MV-4-11 (cell line): ENCODE measurements around the gene RGPD4.
A peak's percentile ranks its signal among the peaks of the same experiment; 100 is the strongest.
"Not testable (repeated sequence)": the region's sequence is repeated elsewhere in the genome, so short reads cannot be mapped to it uniquely, and the experiment has no call there.

ENCODE experiments used
- DNase-seq: peaks from one replicate; lab custom pipeline; 2025; lab: John Stamatoyannopoulos, UW

The RGPD4 gene

DNA sequence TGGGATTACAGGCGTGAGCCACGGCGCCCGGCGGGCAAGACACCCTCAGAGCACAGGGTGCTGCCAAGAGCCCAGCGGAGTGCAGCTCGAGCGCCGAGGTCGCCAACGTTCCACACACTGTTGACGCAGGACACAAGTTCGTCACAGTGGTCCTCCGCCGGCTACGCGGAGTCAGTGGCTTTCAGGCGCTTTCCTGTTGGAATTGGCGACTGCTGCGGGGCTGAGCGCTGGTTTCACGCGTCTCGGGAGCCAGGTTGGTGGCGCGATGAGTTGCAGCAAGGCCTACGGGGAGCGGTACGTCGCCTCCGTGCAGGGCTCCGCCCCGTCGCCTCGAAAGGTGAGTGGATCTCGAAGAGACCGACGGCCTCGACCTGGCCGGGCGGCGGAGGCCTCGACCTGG lies at the start of gene RGPD4:
RGPD4 (plus strand) TSS at position 144 of the 400 bp plus-strand sequence; CDS start at position 266, 122 bp downstream.
- DNase-seq: not testable (repeated sequence)

DNA sequence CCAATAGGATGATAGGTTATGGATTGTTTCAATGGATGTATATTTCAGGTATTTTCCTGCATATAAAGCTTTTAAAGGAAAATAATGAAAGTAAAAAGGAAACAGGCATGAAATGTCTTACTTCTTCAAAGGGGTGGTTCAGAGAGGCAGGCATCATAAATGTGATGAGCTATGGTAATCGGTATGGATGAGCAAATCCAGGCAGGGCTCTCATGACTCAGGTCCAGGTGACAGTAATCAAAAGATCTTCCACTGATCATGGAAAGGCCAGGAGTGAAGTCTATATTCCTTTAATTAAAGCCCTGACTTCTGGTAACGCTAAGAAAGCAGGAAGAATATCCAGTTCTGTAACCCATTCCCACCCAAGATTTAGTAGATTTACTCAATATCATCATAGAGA lies 48.7 kb upstream of the RGPD4 start:
- no peak for DNase-seq

GRCh38 chr2:107785756-107786155 lies 40.9 kb upstream of the RGPD4 start:
- DNase-seq: no peak

- DNase-seq: no peak
These were observed 35.9 kb upstream of the RGPD4 start for GRCh38 chr2:107790837-107791236.

GRCh38 chr2:107801498-107801897 lies 25.2 kb upstream of the RGPD4 start:
- DNase-seq: no peak

DNA sequence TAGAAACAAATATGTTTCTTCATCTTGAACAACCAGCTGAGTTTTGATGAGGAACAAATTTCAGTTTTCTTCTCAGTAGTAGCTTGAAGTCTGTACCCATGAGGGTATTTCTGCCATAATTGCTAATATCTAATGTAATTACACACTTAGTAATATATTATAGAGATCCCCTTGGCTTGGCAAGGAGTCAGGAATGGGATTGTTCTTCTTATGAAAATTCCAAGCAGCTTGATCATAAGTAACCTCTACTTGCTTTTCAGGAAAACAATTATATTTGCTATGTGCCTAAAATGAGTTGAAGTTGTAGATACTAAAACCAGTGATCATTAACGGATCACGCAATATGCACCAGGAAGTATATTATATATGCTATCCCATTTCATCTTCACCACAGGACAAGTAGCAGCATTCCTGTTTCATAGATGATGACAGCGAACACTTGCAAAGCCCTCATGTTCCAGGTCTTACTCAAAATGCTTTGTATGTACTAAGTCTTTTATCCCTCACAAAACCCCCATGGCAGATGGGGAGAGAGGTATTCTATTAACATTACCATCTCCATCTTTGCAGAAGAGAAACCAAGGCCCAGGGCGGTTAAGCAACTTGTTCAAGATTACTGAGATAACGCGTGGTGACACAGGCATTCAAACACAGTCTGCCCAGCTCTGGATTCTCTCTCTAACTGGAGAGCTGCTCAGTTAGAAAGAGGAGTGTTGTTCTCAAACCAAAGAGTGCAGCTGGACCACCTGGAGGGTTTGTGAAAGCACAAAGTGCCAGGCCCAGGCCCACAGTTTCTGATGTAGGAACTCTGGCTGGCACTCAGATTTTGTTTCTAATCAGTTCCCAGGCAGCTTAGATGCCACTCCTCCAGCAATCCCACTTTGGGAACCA lies 21.8 kb upstream of the RGPD4 start:
- no peak for DNase-seq

GRCh38 chr2:107806901-107807300 lies 19.8 kb upstream of the RGPD4 start:
- no peak for DNase-seq

DNA sequence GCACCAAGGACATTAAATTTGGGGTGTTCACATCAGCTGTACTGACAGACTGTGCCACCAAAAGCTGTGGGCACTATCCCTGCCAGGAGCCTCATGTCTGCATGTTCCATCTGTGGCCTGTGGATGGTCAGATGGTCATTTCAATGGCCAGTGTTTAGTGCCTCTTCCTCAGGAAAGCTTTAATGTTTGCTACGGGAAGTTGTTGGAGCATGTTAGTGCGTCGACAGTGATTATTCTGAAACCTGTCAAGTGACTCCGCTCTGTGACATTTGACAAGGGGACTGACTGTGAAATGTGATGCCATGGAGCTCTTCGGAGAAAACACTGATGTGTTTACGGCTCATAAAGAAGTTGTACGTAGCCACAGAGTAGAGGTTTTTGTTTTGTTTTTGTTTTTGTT lies 18.7 kb upstream of the RGPD4 start:
- no peak for DNase-seq

DNA sequence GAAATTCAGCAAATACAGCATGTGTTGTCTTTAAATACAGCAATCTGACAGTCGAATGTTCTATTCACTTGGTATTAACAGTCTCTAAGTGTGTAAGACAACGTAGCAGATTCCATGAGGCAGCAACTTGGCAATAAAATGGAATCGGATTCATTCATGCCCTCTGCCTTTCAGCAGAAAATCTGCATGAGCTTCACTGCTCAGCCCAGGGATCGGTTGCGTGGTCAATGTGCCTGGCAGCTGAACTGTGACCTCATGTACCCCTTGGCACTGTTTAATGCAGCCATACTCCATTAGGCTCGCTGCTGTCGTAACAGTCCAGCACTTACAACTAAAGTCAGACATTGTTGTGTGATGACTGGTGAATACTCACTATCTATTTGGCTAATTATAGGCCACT lies 17.7 kb upstream of the RGPD4 start:
- DNase-seq: no peak

DNA sequence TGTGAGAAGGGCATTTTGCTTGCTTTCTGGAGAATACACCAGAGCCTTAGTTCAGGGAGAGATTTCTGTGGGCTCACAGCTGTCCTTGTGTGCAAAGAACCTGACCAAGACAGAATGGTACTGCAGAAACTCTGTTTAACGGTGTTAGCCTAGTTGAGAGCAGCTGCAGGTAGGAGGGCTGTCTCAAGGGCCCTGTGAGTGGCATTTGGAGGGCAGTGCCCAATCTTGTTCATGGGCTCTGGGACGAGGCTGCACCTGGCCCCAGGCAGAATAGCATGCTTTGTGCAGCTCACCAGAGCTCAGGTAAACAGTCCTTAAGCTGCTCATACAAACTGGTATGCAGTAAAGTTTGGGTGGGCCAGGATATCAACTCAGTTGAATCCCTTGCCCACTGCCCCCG lies 16.9 kb upstream of the RGPD4 start:
- DNase-seq: no peak

GRCh38 chr2:107810734-107811133 lies 16.0 kb upstream of the RGPD4 start:
- DNase-seq: peak; percentile 6

DNA sequence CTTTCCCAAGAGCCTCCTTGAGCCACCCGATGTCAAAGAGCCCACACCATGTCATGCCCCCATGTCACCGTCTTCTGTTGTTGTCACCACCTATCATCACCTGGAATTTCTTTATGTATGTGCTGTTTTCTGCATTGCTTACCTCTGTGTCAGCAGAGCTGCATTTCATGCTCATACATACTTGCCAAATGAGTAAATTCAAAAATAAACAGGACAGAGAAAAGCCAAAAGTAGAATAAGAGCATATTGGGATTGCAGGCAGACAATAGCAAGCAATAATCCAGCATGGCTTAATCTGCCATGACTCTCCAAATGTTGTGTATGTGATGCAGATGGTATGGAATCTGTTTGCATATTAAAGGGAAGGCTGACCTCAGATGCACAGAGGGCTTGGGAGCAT lies 15.3 kb upstream of the RGPD4 start:
- no peak for DNase-seq

DNA sequence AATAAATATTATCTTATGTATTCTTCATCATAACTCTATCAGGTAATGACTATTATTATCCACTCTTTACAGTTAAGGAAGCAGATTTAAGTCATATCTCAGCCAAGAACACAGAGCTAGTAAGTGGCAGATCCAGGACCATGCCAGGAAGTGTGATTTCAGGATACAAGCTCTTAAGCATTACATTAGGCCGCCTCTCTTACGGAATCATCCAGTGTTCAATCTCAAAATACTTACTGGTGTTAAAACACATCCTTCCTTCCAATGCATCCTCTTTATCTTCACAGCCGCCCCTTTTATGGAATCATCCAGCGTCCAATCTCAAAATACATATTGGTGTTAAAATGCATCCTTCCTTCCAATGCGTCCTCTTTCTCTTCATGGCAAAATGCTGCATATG lies 14.7 kb upstream of the RGPD4 start:
- DNase-seq: no peak

DNA sequence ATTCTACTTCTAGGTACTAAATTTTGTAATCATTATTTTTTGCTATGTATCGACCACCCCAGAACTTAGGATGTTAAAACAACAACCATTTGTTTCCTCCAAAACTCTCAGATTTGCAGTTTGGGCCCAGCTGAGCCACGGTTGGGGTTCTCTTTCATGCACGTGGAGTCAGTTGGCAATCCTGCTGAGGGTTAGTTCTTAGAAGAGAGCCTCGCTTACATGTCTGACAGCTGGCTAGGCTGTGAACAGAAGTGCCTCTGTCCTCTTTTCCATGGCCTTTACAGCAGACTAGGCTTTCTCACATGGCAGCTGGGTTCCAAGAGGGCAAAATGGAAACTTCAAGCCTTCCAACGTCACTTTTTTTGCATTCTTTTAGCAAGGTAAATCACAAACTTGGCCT lies 9.3 kb upstream of the RGPD4 start:
- no peak for DNase-seq

DNA sequence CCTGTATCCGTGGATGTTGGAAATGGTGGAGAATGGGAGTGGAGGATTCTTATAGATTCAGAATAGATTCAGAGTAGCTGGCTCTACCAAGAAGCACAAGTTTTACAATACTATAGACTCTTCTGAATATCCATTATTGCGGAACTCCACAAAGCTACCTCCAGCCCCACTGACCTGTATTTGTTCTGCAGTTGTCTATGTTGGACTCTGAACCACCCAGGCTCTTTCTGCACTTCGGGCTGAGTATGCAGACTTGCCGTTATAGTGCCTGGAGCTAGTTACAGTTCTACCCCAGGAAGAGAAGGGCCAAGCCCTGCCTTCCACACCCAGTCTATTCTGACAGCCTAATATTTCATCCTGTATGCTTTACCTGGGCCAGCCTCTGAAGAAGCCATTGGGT lies 4.4 kb upstream of the RGPD4 start:
- no peak for DNase-seq

- DNase-seq: no peak
These were observed 2.1 kb upstream of the RGPD4 start for GRCh38 chr2:107824451-107825205.

GRCh38 chr2:107825206-107825563 lies 1.5 kb upstream of the RGPD4 start:
- DNase-seq: no peak

DNA sequence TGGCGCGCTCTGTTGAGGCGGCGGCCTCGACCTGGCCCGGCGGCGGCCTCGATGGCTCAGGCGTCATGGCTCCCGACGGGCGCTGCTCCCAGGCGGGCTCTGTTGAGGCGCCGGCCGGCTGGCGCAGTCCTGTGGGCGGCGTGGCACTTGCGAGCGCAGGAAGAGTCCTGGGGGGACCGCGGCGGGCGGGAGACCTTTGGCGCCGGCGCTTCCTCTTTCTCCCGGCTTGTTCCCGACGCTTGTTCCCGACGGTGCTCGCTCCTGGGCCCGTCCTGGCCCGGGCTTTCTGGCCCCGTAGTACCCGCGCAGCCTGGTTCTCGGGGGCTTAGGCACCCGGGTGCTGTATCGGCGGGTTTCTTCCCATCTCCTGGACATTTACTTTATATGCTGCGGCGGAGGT lies 2.8 kb downstream of the RGPD4 start:
- not testable (repeated sequence) for DNase-seq

GRCh38 chr2:107833152-107833551 lies 6.5 kb downstream of the RGPD4 start:
- DNase-seq: not testable (repeated sequence)

DNA sequence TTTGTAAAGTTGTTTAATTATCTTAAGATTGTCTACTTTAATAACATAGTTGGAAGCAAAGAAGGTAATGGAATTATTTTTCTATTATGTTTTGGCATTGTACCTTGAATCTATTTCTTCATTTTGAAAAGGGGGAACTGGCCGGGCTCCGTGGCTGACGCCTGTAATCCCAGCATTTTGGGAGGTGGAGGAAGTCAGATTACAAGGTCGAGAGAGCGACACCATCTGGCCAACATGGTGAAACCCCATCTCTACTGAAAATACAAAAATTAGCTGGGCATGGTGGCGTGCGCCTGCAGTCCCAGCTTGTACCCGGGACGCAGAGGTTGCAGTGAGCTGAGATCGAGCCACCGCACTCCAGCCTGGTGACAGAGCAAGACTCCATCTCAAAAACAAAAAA lies 6.9 kb downstream of the RGPD4 start:
- not testable (repeated sequence) for DNase-seq

DNA sequence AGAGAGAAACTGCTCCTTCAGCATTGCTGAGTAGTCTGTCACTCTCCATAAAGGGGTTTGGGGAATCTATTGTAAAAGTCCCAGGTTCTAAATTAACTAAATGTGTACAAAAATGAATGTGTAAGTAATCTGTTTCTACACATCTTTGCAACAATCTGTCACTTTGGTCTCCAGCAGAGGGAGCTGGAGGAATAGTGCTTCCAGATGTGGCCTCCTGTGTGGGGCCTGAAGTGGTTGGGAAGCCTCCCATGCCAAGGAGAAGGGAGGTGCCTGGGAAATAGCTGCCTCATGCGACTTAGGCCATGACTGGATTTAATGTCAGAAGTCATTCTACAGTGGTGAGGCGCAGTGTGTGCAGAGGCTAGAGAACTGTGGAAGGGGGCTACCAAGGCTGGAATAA lies 89.4 kb downstream of the RGPD4 start:
- DNase-seq: not testable (repeated sequence)

DNA sequence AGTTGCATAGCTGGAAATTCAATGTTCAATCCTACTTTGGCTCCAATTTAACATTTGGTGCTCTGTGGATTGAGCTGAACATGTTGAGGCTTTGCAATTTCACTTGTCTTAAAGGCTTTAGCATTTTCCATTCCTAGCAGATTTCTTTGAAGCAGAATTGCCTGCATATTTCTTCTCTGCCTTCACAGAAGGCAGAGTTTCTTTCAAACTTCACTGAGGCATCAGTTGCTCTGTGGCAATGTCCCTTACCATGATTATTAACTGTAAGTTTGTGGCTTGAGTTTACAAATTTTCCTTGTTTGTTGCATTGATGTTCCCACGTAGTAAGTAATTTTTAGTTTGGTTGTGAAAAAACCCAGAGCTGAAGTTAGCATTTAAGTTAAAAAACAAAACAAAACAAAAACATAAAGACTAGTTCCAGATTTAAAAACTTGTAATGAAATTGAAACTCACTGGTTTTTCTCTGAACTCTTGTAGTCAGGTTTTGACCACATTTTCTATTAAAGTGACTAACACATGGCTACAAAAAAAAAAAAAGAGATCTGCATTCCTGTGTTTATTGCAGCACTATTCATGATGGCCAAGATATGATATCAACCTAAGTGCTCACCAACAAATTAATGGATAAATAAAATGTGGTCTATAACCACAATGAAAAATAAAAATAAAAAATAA lies 90.1 kb downstream of the RGPD4 start:
- DNase-seq: not testable (repeated sequence)

DNA sequence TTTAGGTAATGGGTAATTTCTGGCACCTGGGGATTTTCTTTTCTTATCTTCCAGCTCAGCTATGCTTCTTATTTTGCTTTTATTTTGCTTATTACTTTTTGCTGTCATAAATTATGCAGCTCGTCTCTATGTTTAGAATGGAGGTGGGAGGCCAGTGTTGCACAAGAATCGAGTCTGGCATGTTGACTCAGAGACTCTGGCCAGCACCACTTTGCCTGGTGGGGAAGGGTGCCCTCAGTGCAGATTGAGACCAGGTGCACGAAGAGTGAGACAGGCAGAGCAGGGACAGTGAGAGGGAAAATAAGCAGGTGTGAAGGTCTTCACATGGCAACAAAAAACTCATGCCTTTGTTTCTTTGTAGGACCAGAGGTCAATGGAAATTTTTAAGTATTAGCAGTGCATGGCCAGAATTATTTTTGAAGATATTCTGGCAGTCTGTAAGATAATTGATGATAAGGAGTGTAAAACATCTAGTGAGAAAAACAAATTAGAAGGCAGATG lies 100.4 kb downstream of the RGPD4 start:
- DNase-seq: no peak
